IMR-90 (cell line): ENCODE data around the gene C1QTNF5. TPM values are rescaled to one million over a fixed set of nuclear protein-coding genes. Genes with fewer than 3 reads are reported as not detected.
A peak's percentile ranks its signal among the peaks of the same experiment; 100 is the strongest.

Experiments
- ATAC-seq: fragments of 200-7000 bp; cut with Tn5 transposase; 2 replicates; pipeline ENCODE4 v1.9.1; 2020; ENCODE audit warnings: low read depth, mild to moderate bottlenecking, moderate library complexity
- BruUV-seq: library from RNA; stranded (reverse); fragments of 400-500 nt; replicated peaks from 2 replicates; lab custom pipeline; 2021; lab: Mats Ljungman, UMichigan
- CTCF ChIA-PET: fragments of 300-600 bp; formaldehyde crosslinking; extraction: SDS; loops from one replicate; lab custom pipeline; 2021; ENCODE audit warnings: antibody characterized with exemption; lab: Yijun Ruan, JAX
- POLR2A ChIA-PET: fragments of 300-600 bp; sonication (Branson Sonifier 250); formaldehyde crosslinking; loops from one replicate; lab custom pipeline; 2022; ENCODE audit warnings: antibody characterized with exemption; ENCODE audit not compliant: unreplicated experiment; lab: Charles Lee
- DNase-seq: peaks from one replicate; pipeline ENCODE4 v3.0.0; 2013
- H2AFZ ChIP-seq: replicated peaks from 2 replicates; pipeline ENCODE3; 2013; ENCODE audit warnings: low read length, mild to moderate bottlenecking; ENCODE audit not compliant: poor library complexity
- H2AK5ac ChIP-seq: 2 replicates; pipeline ENCODE4 v1.6.1; 2013; ENCODE audit warnings: low read depth, low read length, inconsistent platforms
- H2AK9ac ChIP-seq: replicated peaks from 2 replicates; pipeline ENCODE3; 2013; ENCODE audit warnings: mild to moderate bottlenecking, low read depth, low read length, moderate library complexity; ENCODE audit not compliant: poor library complexity
- H2BK120ac ChIP-seq: 2 replicates; pipeline ENCODE4 v1.6.1; 2013; ENCODE audit warnings: low read depth, low read length, inconsistent platforms
- H2BK15ac ChIP-seq: 3 replicates; pipeline ENCODE4 v1.6.1; 2013; ENCODE audit warnings: low read depth, low read length, inconsistent platforms
- H2BK20ac ChIP-seq: 2 replicates; pipeline ENCODE4 v1.6.1; 2013; ENCODE audit warnings: low read depth, mild to moderate bottlenecking, inconsistent platforms, low read length, moderate library complexity
- H2BK5ac ChIP-seq: 2 replicates; pipeline ENCODE4 v1.6.1; 2013; ENCODE audit warnings: mild to moderate bottlenecking, low read depth, low read length, inconsistent platforms; ENCODE audit not compliant: poor library complexity, severe bottlenecking
- H3K14ac ChIP-seq: replicated peaks from 2 replicates; pipeline ENCODE4 v1.6.1; 2013; ENCODE audit warnings: low read depth, low read length, inconsistent platforms
- H3K18ac ChIP-seq: 2 replicates; pipeline ENCODE4 v1.6.1; 2013; ENCODE audit warnings: low read depth, low read length, control low read depth
- H3K23ac ChIP-seq: 2 replicates; pipeline ENCODE4 v1.6.1; 2013; ENCODE audit warnings: low read depth, low read length, inconsistent platforms
- H3K27ac ChIP-seq: 2 replicates; pipeline ENCODE4 v1.5.1; 2013; ENCODE audit warnings: mild to moderate bottlenecking, control low read depth, low read length; ENCODE audit not compliant: insufficient read depth
- H3K27me3 ChIP-seq: 2 replicates; pipeline ENCODE4 v1.6.1; 2013; ENCODE audit warnings: low read length; ENCODE audit not compliant: control insufficient read depth, insufficient read depth
- H3K36me3 ChIP-seq: 2 replicates; pipeline ENCODE4 v1.6.1; 2013; ENCODE audit warnings: low read length, mixed read lengths; ENCODE audit not compliant: control insufficient read depth, insufficient read depth
- H3K4ac ChIP-seq: 2 replicates; pipeline ENCODE4 v1.6.1; 2013; ENCODE audit warnings: low read depth, low read length, inconsistent platforms
- H3K4me1 ChIP-seq: 2 replicates; pipeline ENCODE4 v1.6.1; 2013; ENCODE audit warnings: low read length, mixed read lengths; ENCODE audit not compliant: control insufficient read depth, insufficient read depth
- H3K4me2 ChIP-seq: 2 replicates; pipeline ENCODE4 v1.6.1; 2013; ENCODE audit warnings: low read depth, mild to moderate bottlenecking, control low read depth, low read length, moderate library complexity
- H3K4me3 ChIP-seq: 2 replicates; pipeline ENCODE4 v1.5.1; 2013; ENCODE audit warnings: low read depth, mild to moderate bottlenecking, control low read depth, low read length, moderate library complexity; ENCODE audit not compliant: insufficient read depth
- H3K56ac ChIP-seq: 2 replicates; pipeline ENCODE4 v1.6.1; 2013; ENCODE audit warnings: low read length, inconsistent platforms; ENCODE audit not compliant: insufficient read depth; ENCODE audit errors: extremely low read depth
- H3K79me1 ChIP-seq, 2 experiments: 2 replicates each; pipeline ENCODE4 v1.6.1; 2013; ENCODE audit warnings: low read length in 2 of 2, inconsistent platforms in 1 of 2, low read depth in 1 of 2
- H3K9ac ChIP-seq: 2 replicates; pipeline ENCODE4 v1.6.1; 2013; ENCODE audit warnings: low read depth, low read length, control low read depth
- H3K9me1 ChIP-seq: 2 replicates; pipeline ENCODE4 v1.6.1; 2013; ENCODE audit warnings: low read length, inconsistent platforms; ENCODE audit not compliant: insufficient read depth
- H3K9me3 ChIP-seq: 2 replicates; pipeline ENCODE4 v1.6.1; 2013; ENCODE audit warnings: low read length; ENCODE audit not compliant: control insufficient read depth, insufficient read depth
- H4K20me1 ChIP-seq: 2 replicates; pipeline ENCODE4 v1.6.1; 2013; ENCODE audit warnings: low read length, inconsistent platforms; ENCODE audit not compliant: insufficient read depth
- H4K5ac ChIP-seq: 2 replicates; pipeline ENCODE4 v1.6.1; 2013; ENCODE audit warnings: mild to moderate bottlenecking, low read depth, low read length, control low read depth
- H4K8ac ChIP-seq, 2 experiments: 2 replicates each; pipeline ENCODE4 v1.6.1; 2013; ENCODE audit warnings: low read depth in 2 of 2, low read length in 2 of 2, control low read depth in 1 of 2, inconsistent platforms in 1 of 2
- H4K91ac ChIP-seq: 2 replicates; pipeline ENCODE4 v1.6.1; 2013; ENCODE audit warnings: low read depth, low read length, inconsistent platforms; ENCODE audit not compliant: insufficient read depth
- BHLHE40 ChIP-seq: fragments of 150-350 bp; IDR thresholded peaks from 2 replicates; pipeline ENCODE4 v1.6.1; 2016; ENCODE audit warnings: mild to moderate bottlenecking, low read depth, low read length
- CEBPB ChIP-seq: IDR thresholded peaks from 2 replicates; pipeline ENCODE4 v1.6.1; 2012; ENCODE audit warnings: low read depth, low read length, improper control_type of control experiment
- CHD1 ChIP-seq: IDR thresholded peaks from 2 replicates; pipeline ENCODE4 v1.6.1; 2012; ENCODE audit warnings: low read depth, low read length, improper control_type of control experiment
- FOS ChIP-seq: fragments of 150-350 bp; IDR thresholded peaks from 2 replicates; pipeline ENCODE4 v1.6.1; 2016; ENCODE audit warnings: low read depth, low read length
- MAFK ChIP-seq: IDR thresholded peaks from 2 replicates; pipeline ENCODE4 v1.6.1; 2012; ENCODE audit warnings: low read depth, low read length, improper control_type of control experiment
- MAZ ChIP-seq: IDR thresholded peaks from 2 replicates; pipeline ENCODE4 v1.6.1; 2012; ENCODE audit warnings: low read depth, mild to moderate bottlenecking, low read length, improper control_type of control experiment, moderate library complexity, borderline replicate concordance
- MXI1 ChIP-seq: IDR thresholded peaks from 2 replicates; pipeline ENCODE4 v1.6.1; 2012; ENCODE audit warnings: low read depth, mild to moderate bottlenecking, low read length, moderate library complexity, borderline replicate concordance
- NFE2L2 ChIP-seq: fragments of 150-350 bp; IDR thresholded peaks from 2 replicates; pipeline ENCODE4 v1.6.1; 2016; ENCODE audit warnings: low read depth, mild to moderate bottlenecking, low read length
- POLR2A ChIP-seq: IDR thresholded peaks from 2 replicates; pipeline ENCODE4 v1.6.1; 2012; ENCODE audit warnings: mild to moderate bottlenecking, low read depth, low read length
- RAD21 ChIP-seq: IDR thresholded peaks from 2 replicates; pipeline ENCODE4 v1.6.1; 2012; ENCODE audit warnings: low read length, improper control_type of control experiment
- RCOR1 ChIP-seq: IDR thresholded peaks from 2 replicates; pipeline ENCODE4 v1.6.1; 2012; ENCODE audit warnings: mild to moderate bottlenecking, low read length, improper control_type of control experiment; ENCODE audit not compliant: insufficient replicate concordance
- RFX5 ChIP-seq: IDR thresholded peaks from 2 replicates; pipeline ENCODE4 v1.8.0; 2012; ENCODE audit warnings: low read depth, mild to moderate bottlenecking, low read length, moderate library complexity
- SMC3 ChIP-seq: fragments of 150-350 bp; IDR thresholded peaks from 2 replicates; pipeline ENCODE4 v1.6.1; 2016; ENCODE audit warnings: low read depth, mild to moderate bottlenecking, antibody characterized with exemption, low read length, moderate library complexity
- WGBS, 2 experiments: methylation state at CpG; one replicate each; pipeline versions ENCODE4 v1.1.5 to v1.1.7; 2013; ENCODE audit warnings: missing lambda C conversion rate in 2 of 2; ENCODE audit not compliant: insufficient read length in 1 of 2; ENCODE audit errors: extremely low coverage in 2 of 2; 5-methylcytosine and 5-hydroxymethylcytosine counted together
- dilution Hi-C: fragments of 300-500 bp; cut with HindIII; formaldehyde crosslinking; loops from one replicate; pipeline ENCODE4 v1.14.3; 2018; ENCODE audit warnings: low sequenced_read_pairs; ENCODE audit not compliant: unreplicated experiment
- in situ Hi-C: fragments of 300-500 bp; cut with MboI; formaldehyde crosslinking; loops from 3 replicates; pipeline ENCODE4 v1.14.3; 2019; ENCODE audit warnings: low sequenced_read_pairs, inconsistent platforms, mixed read lengths
- intact Hi-C: fragments of 100-400 bp; cut with micrococcal nuclease; formaldehyde crosslinking; loops from 2 replicates; pipeline ENCODE4 v1.10.0; 2022
- polyA plus RNA-seq, 3 experiments: library from polyadenylated mRNA; depleted of rRNA; stranded (reverse); fragments of >200 nt; gene quantifications; 2 replicates each; pipeline ENCODE4 v1.2.3, GENCODE V29; 2012; ENCODE audit warnings: low replicate concordance in 1 of 3
- total RNA-seq: library from RNA; depleted of rRNA; stranded (reverse); fragments of >200 nt; gene quantifications from 2 replicates; pipeline ENCODE4 v1.2.3, GENCODE V29; 2012
- TF ChIP-seq, protein P1 (sequence below): fragments of 150-350 bp; IDR thresholded peaks from 2 replicates; pipeline ENCODE4 v1.6.1; 2017; ENCODE audit warnings: mild to moderate bottlenecking, antibody characterized with exemption, low read length, low read depth
- TF ChIP-seq, protein P2 (sequence below): conservative IDR thresholded peaks from 2 replicates; pipeline ENCODE4 v1.5.1; 2012; ENCODE audit warnings: mild to moderate bottlenecking, low read depth, low read length, improper control_type of control experiment
- TF ChIP-seq, protein P3 (sequence below): fragments of 150-350 bp; IDR thresholded peaks from 2 replicates; pipeline ENCODE4 v1.6.1; 2016; ENCODE audit warnings: low read depth, mild to moderate bottlenecking, low read length, moderate library complexity, borderline replicate concordance

Gene C1QTNF5
- total and polyA plus RNA-seq, 2 of the 4 experiments (the other 2 are of a cell fraction) = 2.0 to 5.4 TPM

GRCh38 chr11:119357074-119357473 lies 16.4 kb upstream of the C1QTNF5 start:
- Histone ChIP-seq H2BK5ac (no peak overlapping the region), H4K91ac (no peak overlapping the region), H2BK120ac (no peak overlapping the region), H3K23ac (no peak overlapping the region), H3K4ac (no peak overlapping the region), H4K8ac (no peak overlapping the region), H3K27ac (no peak overlapping the region), H3K4me1 (peaks cover 9% of the 10 kb centered on the region), H3K18ac (no peak overlapping the region), H2AK5ac (no peak overlapping the region), H3K56ac (no peak overlapping the region), H2AK9ac (peak overlapping the region; percentile 82), H2AFZ (peak overlapping the region; percentile 99), H3K14ac (no peak overlapping the region), H3K36me3 (no peaks in the 10 kb centered on the region), H3K4me3 (no peak overlapping the region), H3K79me1 (no peaks in the 10 kb centered on the region), H3K9me1 (peaks cover 6% of the 10 kb centered on the region), H2BK15ac (no peak overlapping the region), H3K27me3 (0 out of 2 replicates have a peak, but pooled peaks cover 2% of the 10 kb centered on the region), H4K5ac (no peak overlapping the region), H3K9me3 (no peaks in the 10 kb centered on the region), H2BK20ac (no peak overlapping the region), H3K4me2 (no peak overlapping the region; the same call in 1 of the 2 replicates), H4K20me1 (peaks cover 12% of the 10 kb centered on the region; the same call in 1 of the 2 replicates), H3K9ac (no peak overlapping the region)
- ATAC-seq (no peak), DNase-seq (no peak)
- in situ Hi-C loops = loop anchor here (5.0 to 25.0 kb wide), 2 partner anchors 115 to 755 kb away; no protein-coding TSS in a partner anchor
- WGBS, 2 experiments = 54% methylated on average over 5 of the region's 13 CpGs; no CpG with 5 or more reads in 1 of the 2 experiments
- TF ChIP-seq CEBPB = no peak
- TF ChIP-seq, protein P1, sequence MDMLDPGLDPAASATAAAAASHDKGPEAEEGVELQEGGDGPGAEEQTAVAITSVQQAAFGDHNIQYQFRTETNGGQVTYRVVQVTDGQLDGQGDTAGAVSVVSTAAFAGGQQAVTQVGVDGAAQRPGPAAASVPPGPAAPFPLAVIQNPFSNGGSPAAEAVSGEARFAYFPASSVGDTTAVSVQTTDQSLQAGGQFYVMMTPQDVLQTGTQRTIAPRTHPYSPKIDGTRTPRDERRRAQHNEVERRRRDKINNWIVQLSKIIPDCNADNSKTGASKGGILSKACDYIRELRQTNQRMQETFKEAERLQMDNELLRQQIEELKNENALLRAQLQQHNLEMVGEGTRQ = no peak
- TF ChIP-seq, protein P2, sequence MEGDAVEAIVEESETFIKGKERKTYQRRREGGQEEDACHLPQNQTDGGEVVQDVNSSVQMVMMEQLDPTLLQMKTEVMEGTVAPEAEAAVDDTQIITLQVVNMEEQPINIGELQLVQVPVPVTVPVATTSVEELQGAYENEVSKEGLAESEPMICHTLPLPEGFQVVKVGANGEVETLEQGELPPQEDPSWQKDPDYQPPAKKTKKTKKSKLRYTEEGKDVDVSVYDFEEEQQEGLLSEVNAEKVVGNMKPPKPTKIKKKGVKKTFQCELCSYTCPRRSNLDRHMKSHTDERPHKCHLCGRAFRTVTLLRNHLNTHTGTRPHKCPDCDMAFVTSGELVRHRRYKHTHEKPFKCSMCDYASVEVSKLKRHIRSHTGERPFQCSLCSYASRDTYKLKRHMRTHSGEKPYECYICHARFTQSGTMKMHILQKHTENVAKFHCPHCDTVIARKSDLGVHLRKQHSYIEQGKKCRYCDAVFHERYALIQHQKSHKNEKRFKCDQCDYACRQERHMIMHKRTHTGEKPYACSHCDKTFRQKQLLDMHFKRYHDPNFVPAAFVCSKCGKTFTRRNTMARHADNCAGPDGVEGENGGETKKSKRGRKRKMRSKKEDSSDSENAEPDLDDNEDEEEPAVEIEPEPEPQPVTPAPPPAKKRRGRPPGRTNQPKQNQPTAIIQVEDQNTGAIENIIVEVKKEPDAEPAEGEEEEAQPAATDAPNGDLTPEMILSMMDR = no peak
- TF ChIP-seq RFX5 = no peak
- TF ChIP-seq MAZ = no peak
- TF ChIP-seq RCOR1 = no peak
- TF ChIP-seq SMC3 = no peak
- TF ChIP-seq CHD1 = no peak
- TF ChIP-seq NFE2L2 = no peak
- no peak for TF ChIP-seq FOS
- no peak for TF ChIP-seq RAD21
- TF ChIP-seq, protein P3, sequence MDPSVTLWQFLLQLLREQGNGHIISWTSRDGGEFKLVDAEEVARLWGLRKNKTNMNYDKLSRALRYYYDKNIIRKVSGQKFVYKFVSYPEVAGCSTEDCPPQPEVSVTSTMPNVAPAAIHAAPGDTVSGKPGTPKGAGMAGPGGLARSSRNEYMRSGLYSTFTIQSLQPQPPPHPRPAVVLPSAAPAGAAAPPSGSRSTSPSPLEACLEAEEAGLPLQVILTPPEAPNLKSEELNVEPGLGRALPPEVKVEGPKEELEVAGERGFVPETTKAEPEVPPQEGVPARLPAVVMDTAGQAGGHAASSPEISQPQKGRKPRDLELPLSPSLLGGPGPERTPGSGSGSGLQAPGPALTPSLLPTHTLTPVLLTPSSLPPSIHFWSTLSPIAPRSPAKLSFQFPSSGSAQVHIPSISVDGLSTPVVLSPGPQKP = no peak
- TF ChIP-seq MAFK = no peak
- no peak for TF ChIP-seq POLR2A
- no peak for TF ChIP-seq BHLHE40
- no peak for TF ChIP-seq MXI1
- no TSS peak for BruUV-seq
- ChIA-PET POLR2A (interaction anchor here (0.6 kb wide), 1 partner anchor 287 kb away, joined by 5 read pairs; no protein-coding TSS in a partner anchor), CTCF (interaction anchor here (0.5 to 2.9 kb wide), 13 partner anchors 9 to 829 kb away, joined by 3 to 32 read pairs (median 8); partner anchors contain the start of gene C1QTNF5)
- dilution Hi-C loops = no loop called here
- intact Hi-C loops = no loop called here
